Lower leg skin (tissue), 4 donors: ENCODE results near the gene NCOA1. TPM values are rescaled to one million over a fixed set of nuclear protein-coding genes. Genes with fewer than 3 reads are reported as not detected.

Experiments used
- DNase-seq, 2 donors: peaks; one replicate each; pipeline ENCODE4 v3.0.0-alpha.2; 2019; ENCODE audit warnings: low spot score in 2 of 2
- H3K4me3 ChIP-seq: fragments of 200-600 bp; sonication (generic); 2 replicates; pipeline ENCODE4 v1.5.1; 2017; ENCODE audit warnings: mild to moderate bottlenecking, low read depth; ENCODE audit not compliant: poor library complexity, severe bottlenecking
- CTCF ChIP-seq, 3 donors: fragments of 450-650 bp; IDR thresholded peaks; one replicate each; pipeline ENCODE4 v1.5.1; 2016; ENCODE audit warnings: antibody characterized with exemption in 3 of 3, mild to moderate bottlenecking in 3 of 3, moderate library complexity in 2 of 3
- POLR2A ChIP-seq, 2 donors: fragments of 450-650 bp; IDR thresholded peaks; one replicate each; pipeline ENCODE4 v1.6.1; 2016 to 2017; ENCODE audit warnings: antibody characterized with exemption in 2 of 2, mild to moderate bottlenecking in 1 of 2, moderate library complexity in 1 of 2
- WGBS, 2 donors: methylation state at CpG; one replicate each; pipeline ENCODE4 v1.1.5; 2018; 5-methylcytosine and 5-hydroxymethylcytosine counted together
- intact Hi-C: fragments of 100-400 bp; cut with DNase I; formaldehyde crosslinking; loops from one replicate; pipeline ENCODE4 v1.15.0; 2023; ENCODE audit warnings: low total_unique reads
- total RNA-seq, 4 donors: library from RNA; depleted of rRNA; stranded (reverse); fragments of >200 nt; gene quantifications; one replicate each; pipeline ENCODE4 v1.1.0, GENCODE V29; 2016

Gene NCOA1
- total RNA-seq, 4 donors from 2014 or later: 37.9 to 50.1 (median 45.0) TPM

DNA sequence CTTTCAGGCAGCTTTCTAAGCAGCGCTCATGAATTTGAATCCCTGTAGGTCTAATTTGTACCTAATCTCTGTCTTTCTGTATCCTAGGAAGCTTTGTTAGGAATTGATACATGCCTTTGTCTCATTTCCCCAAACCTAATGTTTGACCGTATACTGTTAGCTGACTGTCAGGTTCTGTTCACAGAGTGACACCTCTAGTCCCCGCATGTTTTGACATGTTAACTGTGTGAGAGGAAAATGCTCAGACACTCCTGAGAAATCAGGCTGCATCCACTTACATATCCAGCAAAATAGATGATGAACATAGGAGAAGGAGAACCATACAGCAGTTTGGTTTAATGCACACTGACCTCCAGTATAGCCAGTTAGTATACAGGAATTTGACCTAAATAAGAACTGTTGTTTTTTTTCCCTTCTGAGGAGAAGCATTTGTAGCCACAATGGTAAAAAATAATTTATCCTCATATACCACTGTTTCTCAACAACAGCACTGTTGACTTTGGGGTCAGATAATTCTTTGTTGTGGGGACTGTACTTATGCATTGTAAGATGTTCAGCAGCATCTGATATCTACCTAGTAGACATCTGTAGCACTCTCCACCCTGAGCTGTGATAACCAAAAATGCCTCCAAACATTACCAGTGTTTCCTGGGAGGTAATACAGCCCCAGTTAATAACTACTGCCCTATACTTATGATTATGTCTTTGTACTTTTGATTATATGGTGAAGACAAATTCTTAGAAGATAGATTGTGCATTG, 130.9 kb downstream of the NCOA1 start:
- intact Hi-C loops: no loop called here
- TF ChIP-seq POLR2A (IDR thresholded peaks at IDR 0.05) (no peak), CTCF (IDR thresholded peaks at IDR 0.05) (no peak)
- 67 to 69% methylated on average over 2 of the region's 3 CpGs for WGBS, 2 donors

GRCh38 chr2:24623535-24623934, 132.5 kb downstream of the NCOA1 start:
- 91 to 99% methylated on average over 4 of the region's 4 CpGs for WGBS, 2 donors
- intact Hi-C loops: no loop called here
- DNase-seq: no peak
- TF ChIP-seq CTCF (IDR thresholded peaks at IDR 0.05) (no peak), POLR2A (IDR thresholded peaks at IDR 0.05) (no peak)
- H3K4me3 ChIP-seq: no peak overlapping the region

More for the DNA sequence above, 130.9 kb downstream of the NCOA1 start:
- no peak overlapping the region for H3K4me3 ChIP-seq
- no peak for DNase-seq

DNA sequence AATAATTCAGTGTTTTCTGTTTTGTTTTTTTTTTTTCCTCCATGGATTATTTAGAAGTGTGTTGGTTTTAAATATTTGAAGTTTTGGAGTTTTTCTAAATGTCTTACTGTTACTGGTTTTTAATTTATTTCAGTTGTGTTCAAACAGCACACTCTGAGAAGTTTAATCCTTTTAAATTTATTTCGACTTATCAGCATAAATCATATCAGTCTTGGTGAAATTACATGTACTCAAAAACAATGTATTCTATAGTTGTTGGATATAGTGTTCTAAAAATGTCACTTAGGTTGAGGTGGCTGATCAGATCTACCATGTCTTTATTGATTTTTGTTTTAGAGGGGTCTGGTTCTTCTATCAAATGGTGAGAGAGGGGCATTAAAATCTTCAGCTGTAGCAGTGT, 134.7 kb downstream of the NCOA1 start:
- TF ChIP-seq CTCF (IDR thresholded peaks at IDR 0.05) (no peak), POLR2A (IDR thresholded peaks at IDR 0.05) (no peak)
- 69 to 71% methylated on average over 1 of the region's 1 CpG for WGBS, 2 donors
- DNase-seq: no peak
- intact Hi-C loops: no loop called here
- no peak overlapping the region for H3K4me3 ChIP-seq

DNA sequence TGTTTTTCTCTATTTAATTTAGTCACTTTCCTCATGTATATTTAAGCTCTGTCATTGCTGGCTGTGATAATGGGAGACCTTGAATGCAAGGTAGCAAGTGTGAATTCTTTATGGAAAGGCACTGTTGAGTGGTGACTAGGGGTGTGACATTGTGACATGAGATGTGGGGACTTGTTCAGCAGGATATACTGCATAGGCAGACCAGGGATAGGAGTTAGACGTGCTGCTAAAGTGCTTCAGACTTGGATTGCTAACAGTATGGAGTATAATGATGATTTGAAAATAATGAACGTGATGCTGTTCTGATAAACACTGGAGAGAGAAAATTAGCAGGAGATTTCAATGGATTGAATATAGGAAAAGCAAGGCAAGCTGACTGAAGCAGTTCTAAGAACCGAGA, 135.1 kb downstream of the NCOA1 start:
- DNase-seq: no peak
- TF ChIP-seq CTCF (IDR thresholded peaks at IDR 0.05) (no peak), POLR2A (IDR thresholded peaks at IDR 0.05) (no peak)
- no peak overlapping the region for H3K4me3 ChIP-seq
- WGBS, 2 donors: 69 to 70% methylated on average over 3 of the region's 3 CpGs
- intact Hi-C loops: no loop called here

- no peak for TF ChIP-seq CTCF (IDR thresholded peaks at IDR 0.05)
- TF ChIP-seq POLR2A (IDR thresholded peaks at IDR 0.05): no peak
- no peak overlapping the region for H3K4me3 ChIP-seq
Measured at GRCh38 chr2:24628746-24629145, 137.7 kb downstream of the NCOA1 start.

GRCh38 chr2:24632172-24632571, 141.1 kb downstream of the NCOA1 start:
- DNase-seq: no peak
- intact Hi-C loops: no loop called here

More at GRCh38 chr2:24628746-24629145, 137.7 kb downstream of the NCOA1 start:
- intact Hi-C loops: no loop called here
- no peak for DNase-seq

More at GRCh38 chr2:24632172-24632571, 141.1 kb downstream of the NCOA1 start:
- H3K4me3 ChIP-seq: no peak overlapping the region
- 87 to 90% methylated on average over 1 of the region's 1 CpG for WGBS, 2 donors
- TF ChIP-seq POLR2A (IDR thresholded peaks at IDR 0.05): no peak
- TF ChIP-seq CTCF (IDR thresholded peaks at IDR 0.05): no peak
